Activated naive CD4-positive, alpha-beta T cell treated with anti-CD3 and anti-CD28 coated beads for 36 hours (primary cell): ENCODE data around the gene SRC. TPM values are rescaled to one million over a fixed set of nuclear protein-coding genes. Genes with fewer than 3 reads are reported as not detected.

Experiments
- CTCF ChIA-PET: fragments of 350-600 bp; sonication (Branson Sonifier 250); formaldehyde crosslinking; loops from one replicate; lab custom pipeline; 2021; ENCODE audit warnings: antibody characterized with exemption; lab: Charles Lee
- DNase-seq: peaks from one replicate; pipeline ENCODE4 v3.0.0-alpha.2; 2020
- H3K27ac Mint-ChIP-seq: one replicate; pipeline ENCODE4 v1.8.0; 2021; ENCODE audit warnings: mild to moderate bottlenecking, mixed read lengths
- H3K27me3 Mint-ChIP-seq: one replicate; pipeline ENCODE4 v1.8.0; 2021; ENCODE audit warnings: low read depth, mixed read lengths
- H3K36me3 Mint-ChIP-seq: one replicate; pipeline ENCODE4 v1.8.0; 2021; ENCODE audit warnings: low read depth, mixed read lengths
- H3K4me1 Mint-ChIP-seq: one replicate; pipeline ENCODE4 v1.8.0; 2021; ENCODE audit warnings: low read depth, mixed read lengths
- H3K4me3 Mint-ChIP-seq: one replicate; pipeline ENCODE4 v1.8.0; 2021; ENCODE audit warnings: mild to moderate bottlenecking, moderate library complexity, mixed read lengths
- H3K9me3 Mint-ChIP-seq: one replicate; pipeline ENCODE4 v1.8.0; 2021; ENCODE audit warnings: mixed read lengths
- intact Hi-C: fragments of 100-400 bp; cut with micrococcal nuclease; formaldehyde crosslinking; loops from one replicate; pipeline ENCODE4 v1.15.1; 2023
- total RNA-seq, 2 experiments: library from RNA; stranded (reverse); gene quantifications; one replicate each; pipeline ENCODE4 v1.2.3, GENCODE V29; 2021

SRC gene
- total RNA-seq, 2 experiments from 2014 or later: 2.0 to 2.8 TPM

- peaks cover 8% of the 10 kb centered on the region for H3K4me1 Mint-ChIP-seq
- DNase-seq: no peak
- intact Hi-C loops: no loop called here
- H3K4me3 Mint-ChIP-seq: no peak overlapping the region
- H3K36me3 Mint-ChIP-seq: no peaks in the 10 kb centered on the region
- CTCF ChIA-PET: interaction anchor here (0.7 to 3.3 kb wide), 3 partner anchors 110 to 195 kb away, joined by 3 to 40 read pairs (median 4); no protein-coding TSS in a partner anchor
- H3K9me3 Mint-ChIP-seq: no peaks in the 10 kb centered on the region
- H3K27me3 Mint-ChIP-seq: peaks cover 4% of the 10 kb centered on the region
- no peak overlapping the region for H3K27ac Mint-ChIP-seq
Measured at GRCh38 chr20:37386505-37387251, 40.7 kb downstream of the SRC start.

GRCh38 chr20:37387519-37388269 lies 41.8 kb downstream of the SRC start:
- CTCF ChIA-PET: interaction anchor here (0.7 to 0.8 kb wide), 2 partner anchors 111 to 196 kb away, joined by 3 to 4 read pairs; no protein-coding TSS in a partner anchor
- H3K4me3 Mint-ChIP-seq: no peak overlapping the region
- intact Hi-C loops: no loop called here
- no peak for DNase-seq
- H3K4me1 Mint-ChIP-seq: peaks cover 8% of the 10 kb centered on the region
- peaks cover 4% of the 10 kb centered on the region for H3K27me3 Mint-ChIP-seq
- H3K9me3 Mint-ChIP-seq: no peaks in the 10 kb centered on the region
- no peaks in the 10 kb centered on the region for H3K36me3 Mint-ChIP-seq
- H3K27ac Mint-ChIP-seq: no peak overlapping the region

- Mint-ChIP-seq H3K4me3 (no peak overlapping the region), H3K9me3 (no peaks in the 10 kb centered on the region), H3K36me3 (no peaks in the 10 kb centered on the region), H3K4me1 (peaks cover 5% of the 10 kb centered on the region), H3K27ac (no peak overlapping the region), H3K27me3 (peaks cover 4% of the 10 kb centered on the region)
- DNase-seq: no peak
- CTCF ChIA-PET: interaction anchor here (1.0 kb wide), 1 partner anchor 145 kb away, joined by 3 read pairs; no protein-coding TSS in a partner anchor
- intact Hi-C loops: no loop called here
Measured at GRCh38 chr20:37388831-37389230, 42.9 kb downstream of the SRC start.

GRCh38 chr20:37389241-37389747 lies 43.4 kb downstream of the SRC start:
- peaks cover 4% of the 10 kb centered on the region for H3K27me3 Mint-ChIP-seq
- H3K4me1 Mint-ChIP-seq: peaks cover 5% of the 10 kb centered on the region
- CTCF ChIA-PET: interaction anchor here (1.0 kb wide), 1 partner anchor 144 kb away, joined by 3 read pairs; no protein-coding TSS in a partner anchor
- no peaks in the 10 kb centered on the region for H3K9me3 Mint-ChIP-seq
- intact Hi-C loops: no loop called here
- H3K4me3 Mint-ChIP-seq: no peak overlapping the region
- H3K27ac Mint-ChIP-seq: no peak overlapping the region
- H3K36me3 Mint-ChIP-seq: no peaks in the 10 kb centered on the region
- no peak for DNase-seq

GRCh38 chr20:37389844-37390275 lies 43.9 kb downstream of the SRC start:
- no peak for DNase-seq
- CTCF ChIA-PET: no interaction called here
- intact Hi-C loops: no loop called here
- Mint-ChIP-seq H3K9me3 (no peaks in the 10 kb centered on the region), H3K36me3 (no peaks in the 10 kb centered on the region), H3K27ac (no peak overlapping the region), H3K27me3 (peaks cover 2% of the 10 kb centered on the region), H3K4me3 (no peak overlapping the region), H3K4me1 (peaks cover 3% of the 10 kb centered on the region)

GRCh38 chr20:37390503-37390890 lies 44.6 kb downstream of the SRC start:
- Mint-ChIP-seq H3K4me1 (no peaks in the 10 kb centered on the region), H3K9me3 (no peaks in the 10 kb centered on the region), H3K27me3 (no peaks in the 10 kb centered on the region), H3K36me3 (no peaks in the 10 kb centered on the region), H3K27ac (no peak overlapping the region), H3K4me3 (no peak overlapping the region)
- intact Hi-C loops: no loop called here
- DNase-seq: no peak
- CTCF ChIA-PET: no interaction called here

- intact Hi-C loops: no loop called here
- no peak overlapping the region for H3K27ac Mint-ChIP-seq
- H3K27me3 Mint-ChIP-seq: no peaks in the 10 kb centered on the region
- no peak for DNase-seq
- H3K4me1 Mint-ChIP-seq: no peaks in the 10 kb centered on the region
- H3K36me3 Mint-ChIP-seq: no peaks in the 10 kb centered on the region
- H3K4me3 Mint-ChIP-seq: no peak overlapping the region
- CTCF ChIA-PET: interaction anchor here (1.1 kb wide), 1 partner anchor 201 kb away, joined by 3 read pairs; no protein-coding TSS in a partner anchor
- no peaks in the 10 kb centered on the region for H3K9me3 Mint-ChIP-seq
Measured at GRCh38 chr20:37390891-37391525, 45.1 kb downstream of the SRC start.

- CTCF ChIA-PET: interaction anchor here (0.6 kb wide), 1 partner anchor 680 kb away, joined by 3 read pairs; no protein-coding TSS in a partner anchor
- Mint-ChIP-seq H3K36me3 (no peaks in the 10 kb centered on the region), H3K4me3 (no peak overlapping the region), H3K27ac (no peak overlapping the region), H3K9me3 (no peaks in the 10 kb centered on the region), H3K4me1 (no peaks in the 10 kb centered on the region), H3K27me3 (no peaks in the 10 kb centered on the region)
- intact Hi-C loops: loop anchor here (1.0 kb wide), 2 partner anchors 135 to 142 kb away; partner anchors contain the start of gene BLCAP
- peak; percentile 40 for DNase-seq
Measured at GRCh38 chr20:37392441-37393195, 46.7 kb downstream of the SRC start.

- Mint-ChIP-seq H3K4me1 (no peaks in the 10 kb centered on the region), H3K27ac (no peak overlapping the region), H3K27me3 (no peaks in the 10 kb centered on the region), H3K4me3 (no peak overlapping the region), H3K9me3 (no peaks in the 10 kb centered on the region), H3K36me3 (no peaks in the 10 kb centered on the region)
- DNase-seq: no peak
- CTCF ChIA-PET: no interaction called here
- intact Hi-C loops: no loop called here
Measured at GRCh38 chr20:37393196-37393862, 47.4 kb downstream of the SRC start.

- CTCF ChIA-PET: no interaction called here
- intact Hi-C loops: no loop called here
Measured at GRCh38 chr20:37393863-37394542, 48.1 kb downstream of the SRC start.

More at GRCh38 chr20:37393863-37394542, 48.1 kb downstream of the SRC start:
- peak overlapping the region; percentile 27 for H3K27ac Mint-ChIP-seq
- H3K4me1 Mint-ChIP-seq: no peaks in the 10 kb centered on the region
- no peak for DNase-seq
- no peaks in the 10 kb centered on the region for H3K36me3 Mint-ChIP-seq
- no peak overlapping the region for H3K4me3 Mint-ChIP-seq
- no peaks in the 10 kb centered on the region for H3K9me3 Mint-ChIP-seq
- no peaks in the 10 kb centered on the region for H3K27me3 Mint-ChIP-seq
